ENCODE measurements around the gene MAJIN.

GRCh38 chr11:64921384-64921783 lies 50.5 kb downstream of the MAJIN start:
- TF ChIP-seq CTCF (IDR thresholded peaks at IDR 0.05; ENCODE audit: insufficient read depth, low read length, poor library complexity, severe bottlenecking) (no peak), EZH2phosphoT487 (conservative IDR thresholded peaks at IDR 0.05; ENCODE audit: low read length) (no peak)
